GM12878 (cell line): ENCODE measurements around the gene KIRREL2. TPM values are rescaled to one million over a fixed set of nuclear protein-coding genes. Genes with fewer than 3 reads are reported as not detected.

Experiments
- ATAC-seq: fragments of 200-7000 bp; cut with Tn5 transposase; 3 replicates; pipeline ENCODE4 v1.9.1; 2020; ENCODE audit warnings: mild to moderate bottlenecking, moderate library complexity
- BruUV-seq: library from RNA; stranded (reverse); fragments of 400-500 nt; replicated peaks from 2 replicates; lab custom pipeline; 2021; lab: Mats Ljungman, UMichigan
- CTCF ChIA-PET: fragments of 300-600 bp; sonication (Branson Sonifier 250); formaldehyde crosslinking; extraction: SDS; loops from one replicate; lab custom pipeline; 2021; ENCODE audit warnings: inconsistent platforms; lab: Yijun Ruan, JAX
- POLR2A ChIA-PET: fragments of 350-600 bp; formaldehyde crosslinking; extraction: SDS; loops from one replicate; lab custom pipeline; 2021; ENCODE audit warnings: inconsistent platforms; lab: Charles Lee
- RAD21 ChIA-PET: fragments of 300-600 bp; sonication (Branson Sonifier 250); formaldehyde crosslinking; loops from one replicate; lab custom pipeline; 2023; ENCODE audit warnings: antibody characterized with exemption; ENCODE audit not compliant: unreplicated experiment; lab: Charles Lee
- SMC1A ChIA-PET: fragments of 300-600 bp; sonication (Branson Sonifier 250); formaldehyde crosslinking; loops from one replicate; lab custom pipeline; 2023; ENCODE audit not compliant: unreplicated experiment, uncharacterized antibody; lab: Charles Lee
- DNase-seq: peaks from one replicate; pipeline ENCODE4 v3.0.0-alpha.2; 2011; ENCODE audit warnings: low read depth, low spot score
- FAIRE-seq: peaks from 3 replicates; lab custom pipeline; 2011; peaks lifted over from hg19 to GRCh38; lab: Jason Lieb, UNC
- H2AFZ ChIP-seq: 2 replicates; pipeline ENCODE4 v1.6.0; 2011; ENCODE audit warnings: low read depth, low read length, control low read depth; ENCODE audit not compliant: control insufficient read depth
- H3K27ac ChIP-seq: 2 replicates; pipeline ENCODE4 v1.5.1; 2011; ENCODE audit warnings: control low read depth; ENCODE audit not compliant: control insufficient read depth, insufficient read depth
- H3K27me3 ChIP-seq, 2 experiments: replicated peaks in 1 of 2; 2 replicates each; pipeline versions ENCODE4 v1.6.0 to v1.6.1; 2011; ENCODE audit warnings: low read length in 1 of 2; ENCODE audit not compliant: control insufficient read depth in 2 of 2, insufficient read depth in 2 of 2
- H3K36me3 ChIP-seq, 2 experiments: 2 replicates each; pipeline ENCODE4 v1.5.1; 2011; ENCODE audit warnings: low read length in 1 of 2; ENCODE audit not compliant: control insufficient read depth in 2 of 2, insufficient read depth in 2 of 2
- H3K4me1 ChIP-seq: 2 replicates; pipeline ENCODE4 v1.6.1; 2011; ENCODE audit warnings: mild to moderate bottlenecking, low read length, moderate library complexity, mixed read lengths; ENCODE audit not compliant: control insufficient read depth, insufficient read depth
- H3K4me2 ChIP-seq: 2 replicates; pipeline ENCODE4 v1.6.0; 2011; ENCODE audit warnings: control low read depth; ENCODE audit not compliant: control insufficient read depth, insufficient read depth
- H3K4me3 ChIP-seq: fragments of 200-600 bp; sonication (generic); 2 replicates; pipeline ENCODE4 v1.5.1; 2016
- H3K79me2 ChIP-seq: 2 replicates; pipeline ENCODE4 v1.6.0; 2011; ENCODE audit warnings: low read length; ENCODE audit not compliant: control insufficient read depth, insufficient read depth
- H3K9ac ChIP-seq: 2 replicates; pipeline ENCODE4 v1.8.0; 2011; ENCODE audit warnings: low read length, control low read depth, mixed read lengths; ENCODE audit not compliant: control insufficient read depth, insufficient read depth
- H3K9me3 ChIP-seq: replicated peaks from 3 replicates; pipeline ENCODE4 v1.5.1; 2011; ENCODE audit warnings: mild to moderate bottlenecking, low read length; ENCODE audit not compliant: control insufficient read depth, insufficient read depth
- H4K20me1 ChIP-seq: 2 replicates; pipeline ENCODE4 v1.6.0; 2011; ENCODE audit not compliant: control insufficient read depth, insufficient read depth
- CHD1 ChIP-seq: IDR thresholded peaks from 2 replicates; pipeline ENCODE4 v1.6.1; 2012; ENCODE audit warnings: low read depth, low read length, improper control_type of control experiment
- CHD2 ChIP-seq: IDR thresholded peaks from 2 replicates; pipeline ENCODE4 v1.6.1; 2011; ENCODE audit warnings: low read depth, low read length, improper control_type of control experiment, borderline replicate concordance
- CREB1 ChIP-seq: IDR thresholded peaks from 2 replicates; pipeline ENCODE4 v1.6.1; 2012; ENCODE audit warnings: low read depth, mild to moderate bottlenecking, inconsistent platforms
- EED ChIP-seq: sonication (generic); IDR thresholded peaks from 2 replicates; pipeline ENCODE4 v1.6.1; 2016; ENCODE audit warnings: antibody characterized with exemption, low read depth
- EZH2 ChIP-seq: IDR thresholded peaks from 2 replicates; pipeline ENCODE4 v1.6.1; 2012; ENCODE audit warnings: low read depth, mild to moderate bottlenecking, control low read depth, inconsistent platforms, low read length, borderline replicate concordance; ENCODE audit not compliant: control insufficient read depth
- HDAC2 ChIP-seq: fragments of 200-600 bp; sonication (generic); IDR thresholded peaks from 2 replicates; pipeline ENCODE4 v1.6.1; 2017
- KAT2A ChIP-seq: conservative IDR thresholded peaks from 2 replicates; pipeline ENCODE4 v1.6.1; 2011; ENCODE audit warnings: low read depth, low read length; ENCODE audit not compliant: control insufficient read depth
- MTA2 ChIP-seq: fragments of 450-650 bp; IDR thresholded peaks from 2 replicates; pipeline ENCODE4 v1.6.1; 2016; ENCODE audit warnings: low read depth, mild to moderate bottlenecking, moderate library complexity
- POLR2A ChIP-seq: IDR thresholded peaks from 2 replicates; pipeline ENCODE4 v1.6.1; 2011; ENCODE audit warnings: low read depth, mild to moderate bottlenecking, low read length
- POLR2AphosphoS2 ChIP-seq: IDR thresholded peaks from 2 replicates; pipeline ENCODE4 v1.6.1; 2011; ENCODE audit warnings: low read depth, mild to moderate bottlenecking, low read length, improper control_type of control experiment, moderate library complexity
- RAD21 ChIP-seq: IDR thresholded peaks from 2 replicates; pipeline ENCODE4 v1.6.1; 2011; ENCODE audit warnings: mild to moderate bottlenecking, low read depth, low read length, moderate library complexity; ENCODE audit not compliant: insufficient read depth
- RUNX3 ChIP-seq: IDR thresholded peaks from 2 replicates; pipeline ENCODE4 v1.6.1; 2012; ENCODE audit warnings: low read length, inconsistent platforms
- ZBED1 ChIP-seq: IDR thresholded peaks from 2 replicates; pipeline ENCODE4 v1.6.1; 2016; ENCODE audit warnings: borderline replicate concordance
- ZNF217 ChIP-seq: fragments of 450-650 bp; IDR thresholded peaks from 2 replicates; pipeline ENCODE4 v1.6.1; 2017; ENCODE audit warnings: antibody characterized with exemption, mild to moderate bottlenecking
- ZNF274 ChIP-seq: IDR thresholded peaks from one replicate; pipeline ENCODE4 v1.8.0; 2011; ENCODE audit not compliant: insufficient read length, insufficient read depth
- ZNF622 ChIP-seq: fragments of 450-650 bp; IDR thresholded peaks from 2 replicates; pipeline ENCODE4 v1.6.1; 2017; ENCODE audit warnings: mild to moderate bottlenecking, inconsistent platforms
- ZSCAN29 ChIP-seq: fragments of 450-650 bp; IDR thresholded peaks from 2 replicates; pipeline ENCODE4 v1.6.1; 2017; ENCODE audit warnings: mild to moderate bottlenecking, moderate library complexity
- WGBS: methylation state at CpG from one replicate; pipeline ENCODE4 v1.1.6; 2016; ENCODE audit warnings: low lambda C conversion rate; ENCODE audit not compliant: insufficient replicate concordance, insufficient coverage; ENCODE audit errors: missing lambda C conversion rate; 5-methylcytosine and 5-hydroxymethylcytosine counted together
- in situ Hi-C: fragments of 300-500 bp; cut with MboI; formaldehyde crosslinking; loops from 9 replicates; pipeline ENCODE4 v1.14.3; 2018; ENCODE audit warnings: mixed read lengths
- intact Hi-C: fragments of 100-400 bp; cut with micrococcal nuclease; formaldehyde crosslinking; loops from one replicate; pipeline ENCODE4 v1.14.2; 2022; ENCODE audit not compliant: unreplicated experiment
- polyA plus RNA-seq, 11 experiments: library from polyadenylated mRNA; depleted of rRNA in 4 of 11; unstranded in 6 of 11; stranded (reverse) in 5 of 11; fragments of >200 nt; fragmentation: Nextera tagmentation in 4 of 11; fragmentation: Illumina TruSeq in 1 of 11; extraction: Ambion mirVana in 4 of 11; extraction: Trizol in 1 of 11; gene quantifications; 1 replicate in 1 of 11; 2 replicates in 10 of 11; pipeline versions ENCODE4 v1.2.1 to v1.2.3, GENCODE V29; 2011 to 2016; ENCODE audit warnings: inconsistent platforms in 2 of 11, missing spikeins in 2 of 11, low read depth in 1 of 11
- total RNA-seq, 4 experiments: library from RNA; depleted of rRNA in 3 of 4; stranded (reverse); fragments of >200 nt in 3 of 4; fragmentation: Illumina TruSeq in 1 of 4; extraction: Trizol in 1 of 4; gene quantifications; 2 replicates each; pipeline versions ENCODE4 v1.2.1 to v1.2.3, GENCODE V29; 2013 to 2021
- TF ChIP-seq, protein P1 (sequence below): IDR thresholded peaks from 2 replicates; pipeline ENCODE4 v1.6.1; 2011; ENCODE audit warnings: borderline replicate concordance, low read depth, mild to moderate bottlenecking, moderate library complexity, mixed read lengths, low read length; ENCODE audit not compliant: insufficient read depth; ENCODE audit errors: extremely low read length
- TF ChIP-seq, protein P2 (sequence below): fragments of 450-650 bp; IDR thresholded peaks from 2 replicates; pipeline ENCODE4 v1.6.1; 2018; ENCODE audit warnings: mild to moderate bottlenecking, low read depth, moderate library complexity; ENCODE audit not compliant: partially characterized antibody
- TF ChIP-seq, protein P3 (sequence below): IDR thresholded peaks from 2 replicates; pipeline ENCODE4 v1.6.1; 2012; ENCODE audit warnings: low read depth, low read length, improper control_type of control experiment

The KIRREL2 gene
- total and polyA plus RNA-seq, 10 of the 15 experiments (the other 5 are each of a cell fraction or from before 2014, with no cell fraction given) = 0.03 to 0.06 TPM; not detected in 8

DNA sequence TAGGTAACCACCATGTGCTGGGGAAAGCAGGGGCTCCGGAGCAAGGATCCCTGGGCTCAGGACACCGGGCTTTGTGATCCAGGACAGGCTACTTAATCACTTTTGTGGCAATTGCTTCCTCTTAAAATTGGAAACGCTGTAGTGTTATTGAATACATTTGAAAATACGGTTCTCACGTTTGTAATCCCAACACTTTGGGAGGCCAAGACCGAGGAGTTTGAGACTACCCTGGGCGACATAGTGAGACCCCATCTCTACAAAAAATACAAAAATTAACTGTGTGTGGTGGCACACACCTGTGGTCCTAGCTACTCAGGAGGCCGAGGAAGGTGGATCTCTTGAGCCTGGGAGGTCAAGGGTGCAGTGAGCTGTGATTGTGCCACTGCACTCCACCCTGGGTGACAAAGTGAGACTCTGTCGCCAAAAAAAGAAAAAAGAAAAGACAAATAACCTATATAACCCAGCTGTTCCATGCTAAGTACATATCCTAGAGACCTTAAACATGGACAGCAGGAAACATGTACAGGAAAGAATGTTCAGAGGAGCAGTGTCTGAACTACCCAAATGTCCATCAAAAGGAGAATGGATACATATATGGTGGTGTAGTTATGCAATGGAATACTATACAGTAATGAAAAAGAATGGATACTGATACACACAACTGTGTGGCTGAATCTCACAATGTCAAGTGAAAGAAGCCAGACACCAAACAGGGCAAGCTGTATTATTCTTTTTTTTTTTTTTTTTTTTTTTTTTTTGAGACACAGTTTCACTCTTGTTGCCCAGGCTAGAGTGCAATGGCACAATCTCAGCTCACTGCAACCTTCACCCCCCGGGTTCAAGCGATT, 43.4 kb upstream of the KIRREL2 start (continued):
- TF ChIP-seq KAT2A = no peak
- no peak for TF ChIP-seq POLR2A
- no peak for TF ChIP-seq ZSCAN29
- no peak for TF ChIP-seq CREB1
- TF ChIP-seq, protein P1, sequence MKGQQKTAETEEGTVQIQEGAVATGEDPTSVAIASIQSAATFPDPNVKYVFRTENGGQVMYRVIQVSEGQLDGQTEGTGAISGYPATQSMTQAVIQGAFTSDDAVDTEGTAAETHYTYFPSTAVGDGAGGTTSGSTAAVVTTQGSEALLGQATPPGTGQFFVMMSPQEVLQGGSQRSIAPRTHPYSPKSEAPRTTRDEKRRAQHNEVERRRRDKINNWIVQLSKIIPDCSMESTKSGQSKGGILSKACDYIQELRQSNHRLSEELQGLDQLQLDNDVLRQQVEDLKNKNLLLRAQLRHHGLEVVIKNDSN = no peak
- TF ChIP-seq, protein P2, sequence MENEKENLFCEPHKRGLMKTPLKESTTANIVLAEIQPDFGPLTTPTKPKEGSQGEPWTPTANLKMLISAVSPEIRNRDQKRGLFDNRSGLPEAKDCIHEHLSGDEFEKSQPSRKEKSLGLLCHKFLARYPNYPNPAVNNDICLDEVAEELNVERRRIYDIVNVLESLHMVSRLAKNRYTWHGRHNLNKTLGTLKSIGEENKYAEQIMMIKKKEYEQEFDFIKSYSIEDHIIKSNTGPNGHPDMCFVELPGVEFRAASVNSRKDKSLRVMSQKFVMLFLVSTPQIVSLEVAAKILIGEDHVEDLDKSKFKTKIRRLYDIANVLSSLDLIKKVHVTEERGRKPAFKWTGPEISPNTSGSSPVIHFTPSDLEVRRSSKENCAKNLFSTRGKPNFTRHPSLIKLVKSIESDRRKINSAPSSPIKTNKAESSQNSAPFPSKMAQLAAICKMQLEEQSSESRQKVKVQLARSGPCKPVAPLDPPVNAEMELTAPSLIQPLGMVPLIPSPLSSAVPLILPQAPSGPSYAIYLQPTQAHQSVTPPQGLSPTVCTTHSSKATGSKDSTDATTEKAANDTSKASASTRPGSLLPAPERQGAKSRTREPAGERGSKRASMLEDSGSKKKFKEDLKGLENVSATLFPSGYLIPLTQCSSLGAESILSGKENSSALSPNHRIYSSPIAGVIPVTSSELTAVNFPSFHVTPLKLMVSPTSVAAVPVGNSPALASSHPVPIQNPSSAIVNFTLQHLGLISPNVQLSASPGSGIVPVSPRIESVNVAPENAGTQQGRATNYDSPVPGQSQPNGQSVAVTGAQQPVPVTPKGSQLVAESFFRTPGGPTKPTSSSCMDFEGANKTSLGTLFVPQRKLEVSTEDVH = no peak
- no peak for TF ChIP-seq ZNF622
- TF ChIP-seq RUNX3 = no peak

DNA sequence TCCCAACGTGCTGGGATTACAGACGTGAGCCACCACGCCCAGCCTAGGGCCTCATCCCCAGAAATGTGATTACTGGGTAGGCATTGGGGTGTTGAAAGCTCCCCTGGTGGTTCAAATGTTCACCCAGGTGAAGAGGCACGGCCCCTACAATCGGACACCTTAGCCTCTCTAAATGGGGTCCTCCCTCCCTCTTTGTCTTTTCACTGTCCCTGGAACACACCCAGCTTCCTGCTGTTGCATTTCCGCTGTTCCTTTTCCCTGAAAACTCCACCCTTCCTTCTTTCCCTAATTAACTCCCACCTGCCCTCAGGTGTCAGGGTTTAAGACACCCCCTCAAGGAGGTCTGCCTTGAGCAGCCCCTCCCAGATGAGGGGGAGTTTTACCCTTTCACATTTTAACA, 40.4 kb upstream of the KIRREL2 start:
- Histone ChIP-seq H3K79me2 (no peaks in the 10 kb centered on the region), H3K36me3 (no peaks in the 10 kb centered on the region), H3K9ac (no peak overlapping the region), H3K27me3 (0 out of 4 replicates have a peak, but pooled peaks cover 0 to 3% of the 10 kb centered on the region in 2 experiments), H2AFZ (no peak overlapping the region), H3K4me3 (no peak overlapping the region), H3K27ac (no peak overlapping the region), H3K4me2 (no peak overlapping the region), H3K9me3 (no peaks in the 10 kb centered on the region), H3K4me1 (no peaks in the 10 kb centered on the region), H4K20me1 (no peaks in the 10 kb centered on the region)
- SMC1A ChIA-PET = no interaction called here
- BruUV-seq = no TSS peak
- CTCF ChIA-PET = interaction anchor here (1.3 to 2.5 kb wide), 2 partner anchors 115 to 122 kb away, joined by 4 to 6 read pairs; no protein-coding TSS in a partner anchor
- DNase-seq = no peak
- no peak for FAIRE-seq
- intact Hi-C loops = no loop called here
- POLR2A ChIA-PET = interaction anchor here (0.6 kb wide), 1 partner anchor 218 kb away, joined by 3 read pairs; no protein-coding TSS in a partner anchor
- in situ Hi-C loops = no loop called here
- RAD21 ChIA-PET = no interaction called here
- 11% methylated on average over 6 of the region's 6 CpGs for WGBS
- ATAC-seq = no peak
- TF ChIP-seq CHD1 (no peak), ZBED1 (no peak), ZNF274 (no peak), HDAC2 (no peak), POLR2AphosphoS2 (no peak), MTA2 (no peak), EZH2 (no peak), ZNF217 (no peak), EED (no peak), CHD2 (no peak), RAD21 (no peak)
- TF ChIP-seq, protein P3, sequence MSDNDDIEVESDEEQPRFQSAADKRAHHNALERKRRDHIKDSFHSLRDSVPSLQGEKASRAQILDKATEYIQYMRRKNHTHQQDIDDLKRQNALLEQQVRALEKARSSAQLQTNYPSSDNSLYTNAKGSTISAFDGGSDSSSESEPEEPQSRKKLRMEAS = no peak
- TF ChIP-seq, protein P1 = no peak
